ENCODE measurements around the gene BACH2.
"Not testable (repeated sequence)": the region's sequence is repeated elsewhere in the genome, so short reads cannot be mapped to it uniquely, and the experiment has no call there.

BACH2 gene

GRCh38 chr6:90296341-90297114 is at the start of gene BACH2:
Gene BACH2 (minus strand): TSS chr6:90296843. CDS start chr6:90008844, 287,999 bp downstream.
- DNase-seq (ENCODE audit: low read depth) = peak; percentile 26
- H3K4me3 ChIP-seq (ENCODE audit: low read depth, low read length) = peak within 1 kb of the TSS; percentile 39
- no peak for TF ChIP-seq CTCF (IDR thresholded peaks at IDR 0.05; ENCODE audit: low read depth, low read length, missing control alignments)

- no peak for TF ChIP-seq CTCF (IDR thresholded peaks at IDR 0.05; ENCODE audit: low read depth, low read length, missing control alignments)
- DNase-seq (ENCODE audit: low read depth) = no peak
- no peak overlapping the region for H3K4me3 ChIP-seq (ENCODE audit: low read depth, low read length)
Measured at GRCh38 chr6:90343576-90343975, 46.9 kb upstream of the BACH2 start.

- DNase-seq (ENCODE audit: low read depth) = no peak
- no peak overlapping the region for H3K4me3 ChIP-seq (ENCODE audit: low read depth, low read length)
Measured at GRCh38 chr6:90338409-90338808, 41.8 kb upstream of the BACH2 start.

GRCh38 chr6:90336388-90336947 is 39.8 kb upstream of the BACH2 start:
- H3K4me3 ChIP-seq (ENCODE audit: low read depth, low read length) = no peak overlapping the region
- no peak for DNase-seq (ENCODE audit: low read depth)
- TF ChIP-seq CTCF (IDR thresholded peaks at IDR 0.05; ENCODE audit: low read depth, low read length, missing control alignments) = no peak

More at GRCh38 chr6:90338409-90338808, 41.8 kb upstream of the BACH2 start:
- TF ChIP-seq CTCF (IDR thresholded peaks at IDR 0.05; ENCODE audit: low read depth, low read length, missing control alignments) = no peak

GRCh38 chr6:90333928-90334327 is 37.3 kb upstream of the BACH2 start:
- H3K4me3 ChIP-seq (ENCODE audit: low read depth, low read length) = no peak overlapping the region
- no peak for DNase-seq (ENCODE audit: low read depth)
- TF ChIP-seq CTCF (IDR thresholded peaks at IDR 0.05; ENCODE audit: low read depth, low read length, missing control alignments) = no peak

- not testable (repeated sequence) for H3K4me3 ChIP-seq (ENCODE audit: low read depth, low read length); DNase-seq (ENCODE audit: low read depth)
Measured at GRCh38 chr6:90332978-90333543, 36.4 kb upstream of the BACH2 start.

- no peak overlapping the region for H3K4me3 ChIP-seq (ENCODE audit: low read depth, low read length)
- DNase-seq (ENCODE audit: low read depth) = no peak
- no peak for TF ChIP-seq CTCF (IDR thresholded peaks at IDR 0.05; ENCODE audit: low read depth, low read length, missing control alignments)
Measured at GRCh38 chr6:90329386-90330077, 32.9 kb upstream of the BACH2 start.
